OCI-LY3 (cell line): ENCODE results near the gene ALKBH4.

Source experiments
- CTCF ChIP-seq: fragments of 200-600, 300-600 bp; sonication (generic); IDR thresholded peaks from 2 replicates; pipeline ENCODE4 v1.5.1; 2014; ENCODE audit warnings: antibody characterized with exemption, low read length, low read depth
- EZH2phosphoT487 ChIP-seq: fragments of 200-600 bp; shearing (Covaris generic); IDR thresholded peaks from 2 replicates; pipeline ENCODE4 v1.6.1; 2018; ENCODE audit warnings: antibody characterized with exemption, mixed run types, low read depth

- TF ChIP-seq CTCF (no peak), EZH2phosphoT487 (no peak)
These were observed 15.5 kb downstream of the ALKBH4 start for GRCh38 chr7:102449136-102449535.
